Measurements from ENCODE around the gene EDRF1. TPM values are rescaled to one million over a fixed set of nuclear protein-coding genes. Genes with fewer than 3 reads are reported as not detected.
A peak's percentile ranks its signal among the peaks of the same experiment; 100 is the strongest.

Gene EDRF1
- total and polyA plus RNA-seq, 2 of the 4 experiments (the other 2 are of a cell fraction), result 17.0 to 24.9 TPM

DNA sequence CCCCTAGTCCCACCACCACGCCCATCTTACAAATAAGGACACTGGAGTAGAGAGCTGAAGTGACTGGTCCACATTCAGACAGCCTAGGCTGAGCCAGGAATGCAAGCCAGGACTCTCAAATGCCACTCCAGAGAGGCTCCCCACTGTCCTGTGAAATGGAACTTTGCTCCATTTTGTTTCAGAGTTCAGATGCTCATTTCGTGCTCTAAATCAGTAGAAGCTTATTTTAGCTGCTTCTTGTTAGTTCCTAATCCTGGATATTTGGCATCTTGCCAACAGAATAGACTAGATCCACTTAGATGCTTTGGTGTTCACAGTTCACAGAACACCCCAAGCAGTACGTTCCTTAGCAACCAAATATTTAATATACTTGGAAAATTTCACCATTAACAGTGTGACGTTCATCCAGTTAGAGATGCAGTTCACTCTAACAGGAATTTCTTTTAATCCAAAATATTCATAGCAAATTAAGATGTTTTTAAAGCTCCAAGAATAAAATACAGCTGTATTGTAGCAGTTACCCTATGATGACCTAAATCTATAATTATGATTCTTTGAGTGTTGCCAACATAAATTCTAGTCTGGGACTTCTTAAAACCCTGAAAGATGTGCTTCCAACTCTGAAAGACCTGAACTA is 48.8 kb downstream of the EDRF1 start:
- TF ChIP-seq, protein P1, sequence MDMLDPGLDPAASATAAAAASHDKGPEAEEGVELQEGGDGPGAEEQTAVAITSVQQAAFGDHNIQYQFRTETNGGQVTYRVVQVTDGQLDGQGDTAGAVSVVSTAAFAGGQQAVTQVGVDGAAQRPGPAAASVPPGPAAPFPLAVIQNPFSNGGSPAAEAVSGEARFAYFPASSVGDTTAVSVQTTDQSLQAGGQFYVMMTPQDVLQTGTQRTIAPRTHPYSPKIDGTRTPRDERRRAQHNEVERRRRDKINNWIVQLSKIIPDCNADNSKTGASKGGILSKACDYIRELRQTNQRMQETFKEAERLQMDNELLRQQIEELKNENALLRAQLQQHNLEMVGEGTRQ (IDR thresholded peaks at IDR 0.05; ENCODE audit: low read depth, low read length), result no peak
- ATAC-seq (ENCODE audit: low read depth) (no peak; the same call in 1 of the 2 replicates), DNase-seq (peak; percentile 8)
- in situ Hi-C loops (cut with MboI; ENCODE audit: low sequenced_read_pairs), result no loop called here
- intact Hi-C loops (cut with micrococcal nuclease), result no loop called here
- Histone ChIP-seq H4K8ac (ENCODE audit: low read depth in 2 of 2, low read length in 2 of 2) (no peak overlapping the region), H3K79me1 (ENCODE audit: low read depth in 1 of 2, low read length in 2 of 2) (no peaks in the 10 kb centered on the region), H3K27ac (ENCODE audit: insufficient read depth, low read length) (no peak overlapping the region), H4K20me1 (ENCODE audit: insufficient read depth, low read length) (no peaks in the 10 kb centered on the region), H3K4me3 (ENCODE audit: insufficient read depth, low read depth, low read length) (no peak overlapping the region), H2BK120ac (ENCODE audit: low read depth, low read length) (no peak overlapping the region), H3K9me3 (ENCODE audit: control insufficient read depth, insufficient read depth, low read length) (no peaks in the 10 kb centered on the region), H3K9ac (ENCODE audit: low read depth, low read length) (no peak overlapping the region), H3K27me3 (ENCODE audit: control insufficient read depth, insufficient read depth, low read length) (no peaks in the 10 kb centered on the region), H2BK20ac (ENCODE audit: low read depth, low read length) (no peak overlapping the region), H2BK5ac (ENCODE audit: low read depth, low read length, poor library complexity, severe bottlenecking) (no peak overlapping the region), H3K4me1 (ENCODE audit: control insufficient read depth, insufficient read depth, low read length) (no peaks in the 10 kb centered on the region), H2BK15ac (ENCODE audit: low read depth, low read length) (no peak overlapping the region), H4K5ac (ENCODE audit: low read depth, low read length) (no peak overlapping the region), H4K91ac (ENCODE audit: insufficient read depth, low read depth, low read length) (no peak overlapping the region), H3K14ac (replicated peaks; ENCODE audit: low read depth, low read length) (no peak overlapping the region), H2AFZ (replicated peaks; ENCODE audit: low read length, poor library complexity) (no peak overlapping the region), H3K4ac (ENCODE audit: low read depth, low read length) (no peak overlapping the region), H2AK5ac (ENCODE audit: low read depth, low read length) (no peak overlapping the region), H3K9me1 (ENCODE audit: insufficient read depth, low read length) (no peaks in the 10 kb centered on the region), H3K36me3 (ENCODE audit: control insufficient read depth, insufficient read depth, low read length) (peaks cover 12% of the 10 kb centered on the region), H3K18ac (ENCODE audit: low read depth, low read length) (no peak overlapping the region), H3K23ac (ENCODE audit: low read depth, low read length) (no peak overlapping the region), H2AK9ac (replicated peaks; ENCODE audit: low read depth, low read length, poor library complexity) (no peak overlapping the region), H3K56ac (ENCODE audit: extremely low read depth, insufficient read depth, low read length) (no peak overlapping the region), H3K4me2 (ENCODE audit: low read depth, low read length) (no peak overlapping the region)
- dilution Hi-C loops (cut with HindIII; ENCODE audit: low sequenced_read_pairs, unreplicated experiment), result no loop called here
- POLR2A ChIA-PET (ENCODE audit: unreplicated experiment), result interaction anchor here (0.6 kb wide), 1 partner anchor 27 kb away, joined by 6 read pairs; no protein-coding TSS in a partner anchor
- 30% methylated on average over 1 of the region's 4 CpGs; no CpG with 5 or more reads in 1 of the 2 experiments for WGBS, 2 experiments (ENCODE audit: extremely low coverage in 2 of 2, insufficient read length in 1 of 2)
- no TSS peak for BruUV-seq (replicated peaks)
- CTCF ChIA-PET, result no interaction called here

All from IMR-90 (cell line).